Thymus (tissue), 11 donors: ENCODE data around the gene SPCS1. TPM values are rescaled to one million over a fixed set of nuclear protein-coding genes. Genes with fewer than 3 reads are reported as not detected.

Source experiments
- DNase-seq, 9 donors: peaks; one replicate each; pipeline ENCODE4 v3.0.0-alpha.2; 2013; ENCODE audit warnings: low spot score in 9 of 9, low read depth in 6 of 9, missing footprints in 1 of 9
- H3K27ac ChIP-seq, 2 donors: one replicate each; pipeline ENCODE4 v1.5.1; 2013; ENCODE audit warnings: control low read depth in 1 of 2, low read depth in 1 of 2, low read length in 1 of 2, mild to moderate bottlenecking in 1 of 2, moderate library complexity in 1 of 2
- H3K27me3 ChIP-seq, 2 donors: one replicate each; pipeline ENCODE4 v1.5.1; 2013; ENCODE audit warnings: low read length in 1 of 2; ENCODE audit not compliant: control insufficient read depth in 2 of 2, insufficient read depth in 1 of 2
- H3K36me3 ChIP-seq, 2 donors: one replicate each; pipeline ENCODE4 v1.5.1; 2013; ENCODE audit warnings: low read length in 1 of 2, mild to moderate bottlenecking in 1 of 2, moderate library complexity in 1 of 2; ENCODE audit not compliant: control insufficient read depth in 2 of 2, insufficient read depth in 2 of 2
- H3K4me1 ChIP-seq, 2 donors: one replicate each; pipeline ENCODE4 v1.5.1; 2013; ENCODE audit warnings: low read length in 2 of 2; ENCODE audit not compliant: control insufficient read depth in 2 of 2, insufficient read depth in 2 of 2
- H3K4me3 ChIP-seq, 2 donors: one replicate each; pipeline ENCODE4 v1.5.1; 2013; ENCODE audit warnings: low read length in 2 of 2, control low read depth in 1 of 2, mild to moderate bottlenecking in 1 of 2
- H3K9me3 ChIP-seq, 2 donors: one replicate each; pipeline ENCODE4 v1.5.1; 2013; ENCODE audit warnings: low read length in 1 of 2, mild to moderate bottlenecking in 1 of 2; ENCODE audit not compliant: control insufficient read depth in 2 of 2, insufficient read depth in 1 of 2
- WGBS: extraction: QIAGEN DNeasy Blood & Tissue Kit; methylation state at CpG from one replicate; pipeline ENCODE4 v1.1.7; 2013; 5-methylcytosine and 5-hydroxymethylcytosine counted together
- polyA plus RNA-seq: library from polyadenylated mRNA; stranded (reverse); fragments of 200-250 nt; gene quantifications from one replicate; pipeline ENCODE4 v1.2.3, GENCODE V29; 2013
- total RNA-seq: library from RNA; stranded (reverse); fragments of 120-200 nt; gene quantifications from one replicate; pipeline ENCODE4 v1.2.4, GENCODE V29; 2013
- donor health status: healthy.

The SPCS1 gene
- total and polyA plus RNA-seq, 2 donors: 71.0 to 167 TPM

DNA sequence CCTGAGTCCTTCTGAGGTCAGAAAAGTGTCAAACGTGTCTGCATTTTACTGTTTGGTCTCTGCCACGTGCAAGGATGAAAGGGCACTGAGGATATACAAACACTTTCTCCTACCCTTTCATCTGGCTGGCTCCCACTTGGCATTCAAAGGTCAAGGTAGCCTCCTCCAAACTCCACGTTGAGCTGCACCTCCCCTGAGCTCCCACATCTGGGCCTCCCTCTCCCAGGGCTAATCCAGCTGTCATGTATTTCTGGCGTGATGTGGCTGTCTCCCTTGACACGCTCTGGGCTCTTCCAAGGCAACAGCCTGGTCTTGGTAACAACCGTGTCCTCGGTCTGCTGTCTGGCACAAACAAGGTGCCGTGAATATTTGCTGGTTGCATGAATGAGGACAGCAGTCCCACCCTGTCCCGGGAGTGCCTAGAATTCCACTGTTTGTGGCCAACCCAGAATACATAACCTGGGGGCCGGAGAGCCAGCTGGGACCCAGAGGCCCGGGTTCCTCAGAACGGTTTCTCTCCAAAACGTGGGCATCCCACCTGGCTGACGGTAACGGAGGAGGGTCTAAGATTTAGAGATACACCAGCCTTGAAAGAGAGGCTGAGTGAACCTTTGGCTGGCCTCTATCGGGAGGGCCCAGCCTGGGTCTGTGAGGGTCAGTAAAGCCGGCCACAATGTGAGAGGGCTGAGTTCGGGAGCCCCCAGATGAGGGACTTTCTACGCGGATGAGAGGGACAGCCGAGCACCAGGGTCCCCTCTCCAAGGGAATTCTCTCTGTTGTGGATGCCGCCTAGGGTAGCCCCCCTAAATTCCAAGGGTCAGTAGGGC lies 1.1 kb upstream of the SPCS1 start:
- Histone ChIP-seq H3K27me3 (no peaks in the 10 kb centered on the region), H3K4me3 (peak overlapping the region; percentile 71 to 81), H3K36me3 (peaks cover 4 to 16% of the 10 kb centered on the region in 2 donors), H3K4me1 (peaks cover 22 to 30% of the 10 kb centered on the region in 2 donors), H3K9me3 (no peaks in the 10 kb centered on the region), H3K27ac (peak overlapping the region in 1 of 2 donors; percentile 55)
- peak in 2 of 9 donors; percentile 7 to 39 for DNase-seq
- 19% methylated on average over 22 of the region's 22 CpGs for WGBS

DNA sequence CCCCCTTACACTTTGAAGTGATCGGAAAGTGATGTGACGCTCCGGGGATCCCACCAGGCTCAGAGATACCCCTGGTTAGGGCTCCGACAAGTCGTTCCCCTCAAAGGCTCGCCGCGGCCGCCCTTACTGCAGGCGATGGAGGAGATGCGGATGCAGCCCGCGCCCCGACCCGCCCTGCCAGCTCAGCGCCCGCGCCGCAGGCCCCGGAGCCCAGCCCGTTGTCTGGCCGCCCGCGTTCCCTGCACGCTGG lies 543 bp upstream of the SPCS1 start:
- Histone ChIP-seq H3K9me3 (no peaks in the 10 kb centered on the region), H3K27ac (peak overlapping the region; percentile 33 to 74), H3K4me3 (peak overlapping the region; percentile 71 to 81), H3K4me1 (peaks cover 22 to 30% of the 10 kb centered on the region in 2 donors), H3K36me3 (peaks cover 4 to 15% of the 10 kb centered on the region in 2 donors), H3K27me3 (no peaks in the 10 kb centered on the region)
- no peak for DNase-seq
- under 1% methylated on average over 25 of the region's 25 CpGs for WGBS

DNA sequence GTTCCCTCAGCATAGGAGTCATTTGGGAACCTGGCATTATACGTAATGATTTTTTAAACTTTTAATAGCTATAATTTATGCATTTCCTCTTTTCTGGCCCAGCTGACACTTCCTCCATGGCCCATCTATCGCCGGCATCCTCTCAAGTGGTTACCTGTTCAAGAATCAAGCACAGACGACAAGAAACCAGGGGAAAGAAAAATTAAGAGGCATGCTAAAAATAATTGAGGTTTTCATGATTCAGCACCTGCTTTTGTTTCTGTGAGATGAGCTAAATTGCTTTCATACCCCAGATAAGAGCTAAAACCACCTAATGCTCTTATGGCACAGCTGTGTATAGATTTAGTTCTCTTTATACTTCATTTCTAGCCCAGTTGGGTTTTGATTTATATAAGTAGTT lies 1.7 kb downstream of the SPCS1 start:
- Histone ChIP-seq H3K27ac (no peak overlapping the region), H3K9me3 (no peaks in the 10 kb centered on the region), H3K4me3 (no peak overlapping the region), H3K36me3 (peaks cover 5 to 18% of the 10 kb centered on the region in 2 donors), H3K4me1 (peaks cover 22 to 30% of the 10 kb centered on the region in 2 donors), H3K27me3 (no peaks in the 10 kb centered on the region)
- DNase-seq: peak in 1 of 9 donors; percentile 43
- WGBS: 5% methylated on average over 4 of the region's 4 CpGs

- no peaks in the 10 kb centered on the region for H3K9me3 ChIP-seq
- no peak overlapping the region for H3K4me3 ChIP-seq
- H3K4me1 ChIP-seq: peaks cover 9 to 16% of the 10 kb centered on the region in 2 donors
- DNase-seq: no peak
- WGBS: 90% methylated on average over 2 of the region's 2 CpGs
- H3K36me3 ChIP-seq: peaks cover 7 to 18% of the 10 kb centered on the region in 2 donors
- no peaks in the 10 kb centered on the region for H3K27me3 ChIP-seq
- H3K27ac ChIP-seq: no peak overlapping the region
Measured at GRCh38 chr3:52710512-52710911, 4.6 kb downstream of the SPCS1 start.

DNA sequence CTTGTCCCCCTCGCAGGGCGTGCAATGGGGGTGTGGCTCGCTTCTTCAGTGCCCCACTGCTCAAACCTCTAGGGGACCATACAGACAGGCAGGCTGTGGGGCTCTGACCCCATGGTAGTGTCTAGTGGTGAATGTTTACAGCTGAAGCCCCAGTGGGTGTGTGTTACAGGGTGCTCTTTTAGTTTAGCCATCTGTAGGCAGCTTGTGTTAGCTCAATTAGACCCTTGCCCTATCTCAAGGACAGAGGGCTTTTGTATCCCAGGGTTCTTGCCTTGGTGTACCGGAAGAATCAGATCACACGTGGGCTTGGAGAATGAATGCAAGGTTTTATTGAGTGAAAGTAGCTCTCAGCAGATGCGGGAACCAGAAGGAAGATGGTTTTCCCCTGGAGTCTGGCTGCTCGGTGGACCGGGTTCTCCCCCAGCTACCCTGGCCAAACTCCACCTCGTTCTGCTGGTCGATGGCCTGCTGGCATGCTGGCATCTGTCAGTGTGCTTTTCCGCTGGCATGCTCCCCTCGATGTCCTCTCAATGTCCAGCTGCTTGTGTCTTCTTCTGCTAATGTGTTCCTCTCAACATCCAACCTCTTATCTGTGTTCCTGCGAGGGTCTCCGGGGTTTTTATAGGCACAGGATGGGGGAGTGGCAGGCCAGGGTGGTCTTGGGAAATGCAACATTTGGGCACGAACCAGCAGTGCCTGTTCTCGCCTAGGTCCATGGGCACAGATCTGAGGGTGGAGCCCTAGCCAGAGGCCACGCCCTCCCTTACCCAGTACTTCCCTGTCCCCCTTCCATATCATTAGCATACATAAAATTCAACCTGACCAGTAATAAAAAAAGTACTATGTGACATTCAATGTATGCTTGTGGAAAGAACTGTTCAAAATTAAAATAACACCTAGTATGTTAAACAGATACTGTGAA lies 6.6 kb downstream of the SPCS1 start:
- Histone ChIP-seq H3K27me3 (no peaks in the 10 kb centered on the region), H3K4me1 (peaks cover 0 to 4% of the 10 kb centered on the region in 2 donors), H3K9me3 (no peaks in the 10 kb centered on the region), H3K27ac (no peak overlapping the region), H3K4me3 (no peak overlapping the region), H3K36me3 (peaks cover 15 to 18% of the 10 kb centered on the region in 2 donors)
- 98% methylated on average over 17 of the region's 17 CpGs for WGBS
- DNase-seq: no peak

DNA sequence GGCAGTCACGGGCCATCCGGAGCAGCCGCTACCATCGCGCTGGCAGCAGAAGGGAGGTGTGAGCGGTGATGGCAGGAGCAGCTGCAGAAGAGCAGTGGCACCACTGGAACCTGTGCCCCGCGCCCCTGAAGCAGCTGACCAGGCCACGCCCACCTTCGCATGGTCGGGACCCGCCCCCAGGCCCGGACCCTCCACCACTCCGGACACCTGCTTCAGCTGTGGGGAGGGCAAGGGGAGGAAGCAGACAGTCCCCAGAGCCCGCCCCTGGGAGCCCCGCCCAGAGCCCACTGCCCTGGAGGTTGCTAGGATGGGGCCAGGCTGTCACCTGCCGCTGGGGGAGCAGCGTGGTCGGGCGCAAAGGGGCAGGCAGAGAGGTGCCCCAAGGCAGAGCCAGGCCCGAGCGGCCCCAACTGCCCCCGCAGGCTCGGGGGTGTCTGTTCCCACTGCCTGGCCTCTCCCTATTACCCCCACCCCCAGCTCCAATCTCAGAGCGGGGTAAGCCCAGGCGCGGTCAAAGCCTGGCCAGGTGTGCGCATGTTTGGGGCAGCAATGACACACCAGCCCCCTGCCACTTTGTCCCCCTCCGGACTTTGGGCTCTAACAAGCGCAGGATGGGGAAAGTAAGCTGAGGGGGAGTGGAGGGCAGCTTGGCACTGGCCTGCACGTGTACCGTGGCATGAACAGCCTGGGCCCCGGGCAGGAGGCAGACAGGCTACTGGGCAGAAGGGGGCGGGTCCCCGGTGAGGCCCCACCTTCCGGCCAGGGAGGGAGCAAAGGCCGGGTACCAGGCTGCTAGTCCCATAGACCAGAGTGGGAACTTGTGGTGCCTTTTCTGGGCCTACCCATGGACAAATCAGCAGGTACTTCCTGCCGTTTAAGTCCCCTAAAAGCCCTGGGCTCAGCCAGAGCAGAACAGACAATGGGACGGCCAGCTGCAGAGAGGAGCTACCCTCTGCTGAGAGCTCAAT lies 8.7 kb downstream of the SPCS1 start:
- 93% methylated on average over 39 of the region's 39 CpGs for WGBS
- Histone ChIP-seq H3K36me3 (peaks cover 10 to 16% of the 10 kb centered on the region in 2 donors), H3K9me3 (peaks cover 0 to 7% of the 10 kb centered on the region in 2 donors), H3K4me1 (peaks cover under 1% of the 10 kb centered on the region in 2 donors), H3K27me3 (no peaks in the 10 kb centered on the region), H3K27ac (no peak overlapping the region), H3K4me3 (no peak overlapping the region)
- no peak for DNase-seq

- peaks cover 0 to 7% of the 10 kb centered on the region in 2 donors for H3K9me3 ChIP-seq
- H3K27ac ChIP-seq: no peak overlapping the region
- DNase-seq: no peak
- H3K27me3 ChIP-seq: no peaks in the 10 kb centered on the region
- peaks cover 4 to 16% of the 10 kb centered on the region in 2 donors for H3K36me3 ChIP-seq
- no peak overlapping the region for H3K4me3 ChIP-seq
- H3K4me1 ChIP-seq: peaks cover 7 to 10% of the 10 kb centered on the region in 2 donors
- 94% methylated on average over 11 of the region's 11 CpGs for WGBS
Measured at GRCh38 chr3:52715714-52716305, 9.9 kb downstream of the SPCS1 start.

GRCh38 chr3:52719618-52720017 lies 13.7 kb downstream of the SPCS1 start:
- DNase-seq: no peak
- H3K36me3 ChIP-seq: peaks cover 6 to 13% of the 10 kb centered on the region in 2 donors
- peak overlapping the region; percentile 5 to 87 for H3K27ac ChIP-seq
- H3K4me1 ChIP-seq: peaks cover 24 to 25% of the 10 kb centered on the region in 2 donors
- H3K27me3 ChIP-seq: no peaks in the 10 kb centered on the region
- H3K9me3 ChIP-seq: peaks cover 0 to 7% of the 10 kb centered on the region in 2 donors
- H3K4me3 ChIP-seq: no peak overlapping the region
